HepG2 (cell line): ENCODE results near the gene TACC2. TPM values are rescaled to one million over a fixed set of nuclear protein-coding genes. Genes with fewer than 3 reads are reported as not detected.

Experiments
- ARNT ChIP-seq: fragments of 450-650 bp; IDR thresholded peaks from 2 replicates; pipeline ENCODE4 v1.6.1; 2017
- BRCA1 ChIP-seq: sonication (generic); formaldehyde crosslinking; IDR thresholded peaks from 2 replicates; pipeline ENCODE4 v1.4.0; 2020; ENCODE audit warnings: missing genetic modification reagents
- DNMT1 ChIP-seq: sonication (generic); formaldehyde crosslinking; IDR thresholded peaks from 2 replicates; pipeline ENCODE4 v1.5.1; 2020; ENCODE audit warnings: mild to moderate bottlenecking, missing genetic modification reagents
- DNMT3B ChIP-seq: conservative IDR thresholded peaks from 2 replicates; pipeline ENCODE4 v1.6.1; 2016; ENCODE audit warnings: missing biosample characterization, control low read depth
- HMG20A ChIP-seq: IDR thresholded peaks from 2 replicates; pipeline ENCODE4 v1.6.1; 2016; ENCODE audit warnings: borderline replicate concordance
- NONO ChIP-seq, 2 experiments: fragments of 450-650 bp in 1 of 2; sonication (generic) in 1 of 2; formaldehyde crosslinking in 1 of 2; IDR thresholded peaks in 1 of 2; conservative IDR thresholded peaks in 1 of 2; 2 replicates each; pipeline versions ENCODE4 v1.6.1 to v1.8.0; 2017 to 2022; ENCODE audit warnings: mild to moderate bottlenecking in 1 of 2, missing genetic modification reagents in 1 of 2, moderate library complexity in 1 of 2
- POGZ ChIP-seq: sonication (generic); formaldehyde crosslinking; IDR thresholded peaks from 2 replicates; pipeline ENCODE4 v1.4.0; 2020; ENCODE audit warnings: mild to moderate bottlenecking, missing genetic modification reagents
- RBFOX2 ChIP-seq: fragments of 200-400 bp; formaldehyde crosslinking; IDR thresholded peaks from 2 replicates; pipeline ENCODE4 v1.6.1; 2017; ENCODE audit warnings: low read depth, mild to moderate bottlenecking, low read length
- RBM22 ChIP-seq: fragments of 200-400 bp; formaldehyde crosslinking; optimal IDR thresholded peaks from 2 replicates; pipeline ENCODE3; 2017; ENCODE audit warnings: mild to moderate bottlenecking, low read length, moderate library complexity
- SIN3A ChIP-seq: IDR thresholded peaks from 2 replicates; pipeline ENCODE4 v1.6.1; 2011; ENCODE audit warnings: low read depth, mild to moderate bottlenecking, control low read depth, low read length, borderline replicate concordance
- SMARCE1 ChIP-seq: fragments of 450-650 bp; IDR thresholded peaks from 2 replicates; pipeline ENCODE4 v1.6.1; 2017; ENCODE audit warnings: borderline replicate concordance
- SNAI1 ChIP-seq: sonication (generic); formaldehyde crosslinking; IDR thresholded peaks from 2 replicates; pipeline ENCODE4 v1.5.0; 2020; ENCODE audit warnings: mild to moderate bottlenecking, missing genetic modification reagents, borderline replicate concordance
- STAT5B ChIP-seq: sonication (generic); formaldehyde crosslinking; IDR thresholded peaks from 2 replicates; pipeline ENCODE4 v1.4.0; 2020; ENCODE audit warnings: missing genetic modification reagents
- ZFP90 ChIP-seq: sonication (generic); formaldehyde crosslinking; IDR thresholded peaks from 2 replicates; pipeline ENCODE4 v1.8.0; 2022; ENCODE audit warnings: missing genetic modification reagents, mild to moderate bottlenecking, inconsistent platforms, borderline replicate concordance
- ZNF44 ChIP-seq: sonication (generic); formaldehyde crosslinking; IDR thresholded peaks from 2 replicates; pipeline ENCODE4 v1.5.1; 2020; ENCODE audit warnings: mild to moderate bottlenecking, missing genetic modification reagents
- ZNF543 ChIP-seq: sonication (generic); formaldehyde crosslinking; IDR thresholded peaks from 2 replicates; pipeline ENCODE4 v1.4.0; 2020; ENCODE audit warnings: mild to moderate bottlenecking, missing genetic modification reagents
- ZNF558 ChIP-seq: sonication (generic); formaldehyde crosslinking; IDR thresholded peaks from 2 replicates; pipeline ENCODE4 v1.9.0; 2022; ENCODE audit warnings: mild to moderate bottlenecking, missing genetic modification reagents, borderline replicate concordance
- ZSCAN20 ChIP-seq: sonication (generic); formaldehyde crosslinking; IDR thresholded peaks from 2 replicates; pipeline ENCODE4 v1.4.0; 2020; ENCODE audit warnings: missing genetic modification reagents, mild to moderate bottlenecking, borderline replicate concordance
- ZSCAN29 ChIP-seq: sonication (generic); formaldehyde crosslinking; conservative IDR thresholded peaks from 2 replicates; pipeline ENCODE4 v1.4.0; 2020; ENCODE audit warnings: mild to moderate bottlenecking, missing genetic modification reagents
- polyA plus RNA-seq, 8 experiments: library from polyadenylated mRNA; depleted of rRNA in 3 of 8; stranded (reverse) in 7 of 8; unstranded in 1 of 8; fragments of >200 nt; fragmentation: Illumina TruSeq in 4 of 8; extraction: Trizol in 4 of 8; gene quantifications; 2 replicates each; pipeline versions ENCODE4 v1.2.1 to v1.2.3, GENCODE V29; 2011 to 2016; ENCODE audit warnings: low read depth in 4 of 8, missing spikeins in 1 of 8, mixed read lengths in 1 of 8; ENCODE audit not compliant: insufficient read depth in 1 of 8
- total RNA-seq, 5 experiments: library from RNA; depleted of rRNA; stranded (reverse); fragments of >200 nt; fragmentation: Illumina TruSeq; extraction: Trizol; gene quantifications; 2 replicates each; pipeline ENCODE4 v1.2.3, GENCODE V29; 2016; ENCODE audit warnings: low read depth in 1 of 5
- TF ChIP-seq, protein P1 (sequence below): sonication (generic); formaldehyde crosslinking; IDR thresholded peaks from 2 replicates; pipeline ENCODE4 v1.5.1; 2020; ENCODE audit warnings: mild to moderate bottlenecking, missing genetic modification reagents, borderline replicate concordance
- TF ChIP-seq, protein P2 (sequence below): sonication (generic); formaldehyde crosslinking; IDR thresholded peaks from 2 replicates; pipeline ENCODE4 v1.5.1; 2020; ENCODE audit warnings: missing genetic modification reagents, mild to moderate bottlenecking, borderline replicate concordance
- TF ChIP-seq, protein P3 (sequence below): IDR thresholded peaks from 2 replicates; pipeline ENCODE4 v1.6.1; 2012; ENCODE audit warnings: low read length, improper control_type of control experiment
- TF ChIP-seq, protein P4 (sequence below): sonication (generic); formaldehyde crosslinking; IDR thresholded peaks from 2 replicates; pipeline ENCODE4 v1.4.0; 2020; ENCODE audit warnings: missing genetic modification reagents

TACC2 gene
- total and polyA plus RNA-seq, 2 of the 13 experiments (the other 11 are each of a cell fraction or from before 2014, with no cell fraction given): 11.8 to 16.0 TPM

DNA sequence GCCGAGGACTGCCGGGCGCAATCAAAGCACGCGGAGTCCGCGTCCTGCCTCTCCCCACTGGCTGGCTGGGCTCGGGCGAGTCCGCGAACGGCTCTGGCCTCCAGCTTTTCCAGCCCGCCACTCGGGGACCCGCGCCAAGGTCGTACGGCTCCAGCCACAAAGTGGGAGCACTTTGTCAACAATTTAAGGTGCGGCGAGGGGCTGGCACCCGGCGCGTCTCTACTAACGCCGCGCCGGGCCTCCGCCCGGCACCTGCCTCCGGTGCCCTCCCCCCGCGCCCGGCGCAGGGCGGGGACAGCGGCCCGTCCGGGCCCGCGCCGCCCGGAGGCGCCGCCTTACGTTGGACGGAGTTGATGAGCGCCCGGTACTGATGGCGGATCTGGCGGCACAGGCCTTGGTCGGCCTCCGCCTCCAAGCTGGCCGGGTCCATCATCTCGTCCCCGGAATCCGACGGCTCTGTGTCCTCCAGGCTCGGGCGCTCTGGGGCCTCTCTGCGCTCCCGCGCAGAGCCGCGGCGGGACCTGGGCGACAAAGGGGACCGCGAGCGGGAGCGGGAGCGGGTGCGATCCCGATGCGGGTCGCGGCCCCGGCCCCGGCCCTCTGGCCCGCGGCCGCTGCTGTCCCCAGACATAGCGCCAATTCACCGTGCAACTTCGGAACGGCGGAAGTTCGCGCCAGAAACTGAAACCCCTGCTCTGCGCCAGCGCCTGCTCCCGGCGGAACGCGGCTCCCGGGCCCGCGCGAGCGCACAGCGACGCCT lies 14.2 kb upstream of the TACC2 start, which contains the start of gene NSMCE4A (continued):
- TF ChIP-seq, protein P1, sequence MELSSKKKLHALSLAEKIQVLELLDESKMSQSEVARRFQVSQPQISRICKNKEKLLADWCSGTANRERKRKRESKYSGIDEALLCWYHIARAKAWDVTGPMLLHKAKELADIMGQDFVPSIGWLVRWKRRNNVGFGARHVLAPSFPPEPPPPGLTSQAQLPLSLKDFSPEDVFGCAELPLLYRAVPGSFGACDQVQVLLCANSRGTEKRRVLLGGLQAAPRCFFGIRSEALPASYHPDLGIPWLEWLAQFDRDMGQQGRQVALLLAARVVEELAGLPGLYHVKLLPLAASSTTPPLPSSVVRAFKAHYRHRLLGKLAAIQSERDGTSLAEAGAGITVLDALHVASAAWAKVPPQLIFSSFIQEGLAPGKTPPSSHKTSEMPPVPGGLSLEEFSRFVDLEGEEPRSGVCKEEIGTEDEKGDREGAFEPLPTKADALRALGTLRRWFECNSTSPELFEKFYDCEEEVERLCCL: no peak
- 0 out of 2 replicates have a peak, but pooled peaks have one; percentile 55 for TF ChIP-seq ZNF558 (CRISPR knock-in tag)
- TF ChIP-seq ARNT: no peak
- peak; percentile 77; the same call in 1 of the 2 replicates for TF ChIP-seq DNMT1 (CRISPR knock-in tag)
- TF ChIP-seq HMG20A (CRISPR knock-in tag): no peak
- TF ChIP-seq ZFP90 (CRISPR knock-in tag): no peak; the same call in 1 of the 2 replicates
- no peak for TF ChIP-seq RBM22
- TF ChIP-seq, protein P2, sequence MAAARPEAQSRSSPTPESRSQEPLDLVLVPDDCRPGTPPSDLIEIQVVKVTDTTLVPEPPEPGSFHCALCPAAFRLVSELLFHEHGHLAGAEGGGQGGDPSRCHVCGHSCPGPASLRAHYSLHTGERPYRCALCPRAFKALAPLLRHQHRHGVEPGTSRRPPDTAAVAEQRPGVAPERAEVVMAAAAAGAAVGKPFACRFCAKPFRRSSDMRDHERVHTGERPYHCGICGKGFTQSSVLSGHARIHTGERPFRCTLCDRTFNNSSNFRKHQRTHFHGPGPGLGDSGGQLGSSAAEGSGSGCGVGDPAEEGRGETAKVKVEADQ (CRISPR knock-in tag): no peak
- 0 out of 2 replicates have a peak, but pooled peaks have one; percentile 41 for TF ChIP-seq STAT5B (CRISPR knock-in tag)
- 0 out of 2 replicates have a peak, but pooled peaks have one; percentile 47 for TF ChIP-seq BRCA1 (CRISPR knock-in tag)
- peak; percentile 62; the same call in 1 of the 2 replicates for TF ChIP-seq SIN3A
- TF ChIP-seq SNAI1: no peak
- TF ChIP-seq ZSCAN29 (CRISPR knock-in tag): peak; percentile 24; the same call in 1 of the 2 replicates
- TF ChIP-seq, protein P3, sequence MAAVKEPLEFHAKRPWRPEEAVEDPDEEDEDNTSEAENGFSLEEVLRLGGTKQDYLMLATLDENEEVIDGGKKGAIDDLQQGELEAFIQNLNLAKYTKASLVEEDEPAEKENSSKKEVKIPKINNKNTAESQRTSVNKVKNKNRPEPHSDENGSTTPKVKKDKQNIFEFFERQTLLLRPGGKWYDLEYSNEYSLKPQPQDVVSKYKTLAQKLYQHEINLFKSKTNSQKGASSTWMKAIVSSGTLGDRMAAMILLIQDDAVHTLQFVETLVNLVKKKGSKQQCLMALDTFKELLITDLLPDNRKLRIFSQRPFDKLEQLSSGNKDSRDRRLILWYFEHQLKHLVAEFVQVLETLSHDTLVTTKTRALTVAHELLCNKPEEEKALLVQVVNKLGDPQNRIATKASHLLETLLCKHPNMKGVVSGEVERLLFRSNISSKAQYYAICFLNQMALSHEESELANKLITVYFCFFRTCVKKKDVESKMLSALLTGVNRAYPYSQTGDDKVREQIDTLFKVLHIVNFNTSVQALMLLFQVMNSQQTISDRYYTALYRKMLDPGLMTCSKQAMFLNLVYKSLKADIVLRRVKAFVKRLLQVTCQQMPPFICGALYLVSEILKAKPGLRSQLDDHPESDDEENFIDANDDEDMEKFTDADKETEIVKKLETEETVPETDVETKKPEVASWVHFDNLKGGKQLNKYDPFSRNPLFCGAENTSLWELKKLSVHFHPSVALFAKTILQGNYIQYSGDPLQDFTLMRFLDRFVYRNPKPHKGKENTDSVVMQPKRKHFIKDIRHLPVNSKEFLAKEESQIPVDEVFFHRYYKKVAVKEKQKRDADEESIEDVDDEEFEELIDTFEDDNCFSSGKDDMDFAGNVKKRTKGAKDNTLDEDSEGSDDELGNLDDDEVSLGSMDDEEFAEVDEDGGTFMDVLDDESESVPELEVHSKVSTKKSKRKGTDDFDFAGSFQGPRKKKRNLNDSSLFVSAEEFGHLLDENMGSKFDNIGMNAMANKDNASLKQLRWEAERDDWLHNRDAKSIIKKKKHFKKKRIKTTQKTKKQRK: no peak
- no peak for TF ChIP-seq ZNF44 (CRISPR knock-in tag)
- TF ChIP-seq, protein P4, sequence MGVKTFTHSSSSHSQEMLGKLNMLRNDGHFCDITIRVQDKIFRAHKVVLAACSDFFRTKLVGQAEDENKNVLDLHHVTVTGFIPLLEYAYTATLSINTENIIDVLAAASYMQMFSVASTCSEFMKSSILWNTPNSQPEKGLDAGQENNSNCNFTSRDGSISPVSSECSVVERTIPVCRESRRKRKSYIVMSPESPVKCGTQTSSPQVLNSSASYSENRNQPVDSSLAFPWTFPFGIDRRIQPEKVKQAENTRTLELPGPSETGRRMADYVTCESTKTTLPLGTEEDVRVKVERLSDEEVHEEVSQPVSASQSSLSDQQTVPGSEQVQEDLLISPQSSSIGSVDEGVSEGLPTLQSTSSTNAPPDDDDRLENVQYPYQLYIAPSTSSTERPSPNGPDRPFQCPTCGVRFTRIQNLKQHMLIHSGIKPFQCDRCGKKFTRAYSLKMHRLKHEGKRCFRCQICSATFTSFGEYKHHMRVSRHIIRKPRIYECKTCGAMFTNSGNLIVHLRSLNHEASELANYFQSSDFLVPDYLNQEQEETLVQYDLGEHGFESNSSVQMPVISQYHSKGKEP (CRISPR knock-in tag): no peak
- TF ChIP-seq ZNF543 (CRISPR knock-in tag): peak; percentile 78; the same call in 1 of the 2 replicates
- no peak for TF ChIP-seq NONO (IDR thresholded peaks at IDR 0.05)
- TF ChIP-seq NONO (CRISPR knock-in tag; conservative IDR thresholded peaks at IDR 0.05): no peak; the same call in 1 of the 2 replicates
- peak; percentile 86 for TF ChIP-seq POGZ (CRISPR knock-in tag)
- TF ChIP-seq RBFOX2: peak; percentile 94
- no peak for TF ChIP-seq SMARCE1
- TF ChIP-seq DNMT3B: no peak
- no peak; the same call in 1 of the 2 replicates for TF ChIP-seq ZSCAN20 (CRISPR knock-in tag)
